Mucosa of descending colon (tissue), 3 donors: Measurements from ENCODE around the gene MAL. TPM values are rescaled to one million over a fixed set of nuclear protein-coding genes. Genes with fewer than 3 reads are reported as not detected.
A peak's percentile ranks its signal among the peaks of the same experiment; 100 is the strongest.

ENCODE experiments used
- ATAC-seq: fragments of 200-7000 bp; cut with Tn5 transposase; one replicate; pipeline ENCODE4 v1.9.1; 2020; ENCODE audit warnings: mild to moderate bottlenecking, moderate library complexity
- DNase-seq, 3 donors: peaks; one replicate each; pipeline ENCODE4 v3.0.0-alpha.2; 2020
- H3K36me3 ChIP-seq: fragments of 200-600 bp; one replicate; pipeline ENCODE4 v1.8.0; 2021; ENCODE audit warnings: low read depth, mild to moderate bottlenecking
- H3K4me1 ChIP-seq: fragments of 200-600 bp; one replicate; pipeline ENCODE4 v1.8.0; 2021; ENCODE audit warnings: low read depth, mild to moderate bottlenecking
- H3K4me3 ChIP-seq: fragments of 200-600 bp; one replicate; pipeline ENCODE4 v1.8.0; 2021; ENCODE audit warnings: mild to moderate bottlenecking
- H3K9me3 ChIP-seq: fragments of 200-600 bp; one replicate; pipeline ENCODE4 v1.8.0; 2021; ENCODE audit warnings: mild to moderate bottlenecking
- intact Hi-C, 2 donors: fragments of 100-400 bp; cut with DNase I in 1 of 2; cut with micrococcal nuclease in 1 of 2; formaldehyde crosslinking; loops; one replicate each; pipeline versions ENCODE4 v1.11.0 to v1.11.1; 2022; cut with DNase I, micrococcal nuclease
- total RNA-seq, 3 donors: library from RNA; stranded (reverse); fragmentation: NEBNext Ultra II Directional in 2 of 3; extraction: Animal tissue kit (Norgen Biotek cat#: 25700) in 2 of 3; gene quantifications; one replicate each; pipeline versions ENCODE4 v1.2.1 to v1.2.4, GENCODE V29; 2021 to 2023
- TF ChIP-seq, protein P1 (sequence below): fragments of 200-600 bp; IDR thresholded peaks from one replicate; pipeline ENCODE4 v1.8.0; 2022; ENCODE audit warnings: antibody characterized with exemption, mild to moderate bottlenecking
- donor health status: DM: no; HTN: no; CAD: no; lungs with moderate emphysema.
- donor health status: DM: no; HTN: no; CAD: no.
- donor health status: DM: no; HTN: yes; CAD: no.

The MAL gene
- total RNA-seq, 3 donors from 2014 or later: 1.4 to 28.8 (median 2.8) TPM

- no peaks in the 10 kb centered on the region for H3K36me3 ChIP-seq
- peak; percentile 46 to 81 (median 79) for DNase-seq
- TF ChIP-seq, protein P1, sequence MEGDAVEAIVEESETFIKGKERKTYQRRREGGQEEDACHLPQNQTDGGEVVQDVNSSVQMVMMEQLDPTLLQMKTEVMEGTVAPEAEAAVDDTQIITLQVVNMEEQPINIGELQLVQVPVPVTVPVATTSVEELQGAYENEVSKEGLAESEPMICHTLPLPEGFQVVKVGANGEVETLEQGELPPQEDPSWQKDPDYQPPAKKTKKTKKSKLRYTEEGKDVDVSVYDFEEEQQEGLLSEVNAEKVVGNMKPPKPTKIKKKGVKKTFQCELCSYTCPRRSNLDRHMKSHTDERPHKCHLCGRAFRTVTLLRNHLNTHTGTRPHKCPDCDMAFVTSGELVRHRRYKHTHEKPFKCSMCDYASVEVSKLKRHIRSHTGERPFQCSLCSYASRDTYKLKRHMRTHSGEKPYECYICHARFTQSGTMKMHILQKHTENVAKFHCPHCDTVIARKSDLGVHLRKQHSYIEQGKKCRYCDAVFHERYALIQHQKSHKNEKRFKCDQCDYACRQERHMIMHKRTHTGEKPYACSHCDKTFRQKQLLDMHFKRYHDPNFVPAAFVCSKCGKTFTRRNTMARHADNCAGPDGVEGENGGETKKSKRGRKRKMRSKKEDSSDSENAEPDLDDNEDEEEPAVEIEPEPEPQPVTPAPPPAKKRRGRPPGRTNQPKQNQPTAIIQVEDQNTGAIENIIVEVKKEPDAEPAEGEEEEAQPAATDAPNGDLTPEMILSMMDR: peak; percentile 79
- H3K9me3 ChIP-seq: no peaks in the 10 kb centered on the region
- peaks cover 4% of the 10 kb centered on the region for H3K4me1 ChIP-seq
- peak; percentile 79 for ATAC-seq
- H3K4me3 ChIP-seq: no peak overlapping the region
- intact Hi-C loops: no loop called here
These were observed 2.9 kb upstream of the MAL start for GRCh38 chr2:95022309-95023221.

- DNase-seq (no peak), ATAC-seq (peak; percentile 42)
- Histone ChIP-seq H3K36me3 (no peaks in the 10 kb centered on the region), H3K9me3 (no peaks in the 10 kb centered on the region), H3K4me1 (peaks cover 4% of the 10 kb centered on the region), H3K4me3 (no peak overlapping the region)
- intact Hi-C loops: no loop called here
- TF ChIP-seq, protein P1: no peak
These were observed 2.3 kb upstream of the MAL start for GRCh38 chr2:95023222-95023597.

- H3K9me3 ChIP-seq: no peaks in the 10 kb centered on the region
- TF ChIP-seq, protein P1: no peak
- peak in 1 of 3 donors; percentile 34 for DNase-seq
- peaks cover 4% of the 10 kb centered on the region for H3K4me1 ChIP-seq
- H3K4me3 ChIP-seq: no peak overlapping the region
- no peaks in the 10 kb centered on the region for H3K36me3 ChIP-seq
- intact Hi-C loops: no loop called here
- no peak for ATAC-seq
These were observed 1.1 kb upstream of the MAL start for GRCh38 chr2:95024371-95024770.

DNA sequence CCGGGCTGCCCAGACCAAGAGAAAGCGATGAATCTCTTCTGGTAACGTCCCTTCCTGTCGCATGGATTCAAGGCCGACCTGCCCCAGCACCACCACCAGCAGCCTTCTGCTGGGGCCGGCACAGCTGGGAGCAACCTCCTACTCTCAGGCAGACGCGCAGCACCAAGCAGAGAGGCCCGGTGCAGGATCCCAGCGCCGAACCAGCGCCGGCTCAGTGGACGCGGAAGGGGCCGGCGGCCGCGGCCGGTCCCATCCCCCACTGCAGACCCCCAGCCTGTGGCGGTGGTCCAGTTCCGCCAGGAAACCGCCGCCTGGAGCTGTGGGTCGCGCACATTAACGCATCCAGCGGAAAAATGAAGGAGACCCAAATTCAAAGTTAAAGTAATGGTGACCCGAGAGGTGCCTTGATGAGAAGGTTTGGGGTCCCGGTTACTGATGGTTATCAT is 525 bp upstream of the MAL start:
- peak in 1 of 3 donors; percentile 31 for DNase-seq
- Histone ChIP-seq H3K4me3 (no peak overlapping the region), H3K4me1 (peaks cover 4% of the 10 kb centered on the region), H3K9me3 (no peaks in the 10 kb centered on the region), H3K36me3 (no peaks in the 10 kb centered on the region)
- no peak for ATAC-seq
- TF ChIP-seq, protein P1: no peak
- intact Hi-C loops: no loop called here

- H3K36me3 ChIP-seq: no peaks in the 10 kb centered on the region
- DNase-seq (no peak), ATAC-seq (peak; percentile 8)
- no peaks in the 10 kb centered on the region for H3K9me3 ChIP-seq
- no peak overlapping the region for H3K4me3 ChIP-seq
- intact Hi-C loops: no loop called here
- peaks cover 4% of the 10 kb centered on the region for H3K4me1 ChIP-seq
- TF ChIP-seq, protein P1: no peak
These were observed 1.2 kb downstream of the MAL start for GRCh38 chr2:95026471-95027368.
